B cell (primary cell): ENCODE data around the gene ETS1. TPM values are rescaled to one million over a fixed set of nuclear protein-coding genes. Genes with fewer than 3 reads are reported as not detected.
"Not testable (repeated sequence)": the region's sequence is repeated elsewhere in the genome, so short reads cannot be mapped to it uniquely, and the experiment has no call there.

Experiments used
- ATAC-seq: fragments of 200-7000 bp; cut with Tn5 transposase; one replicate; pipeline ENCODE4 v1.10.0; 2021; ENCODE audit warnings: low read depth, mild to moderate bottlenecking, moderate number of reproducible peaks, moderate library complexity
- CTCF ChIA-PET: fragments of 350-600 bp; sonication (Branson Sonifier 250); formaldehyde crosslinking; loops from one replicate; lab custom pipeline; 2021; ENCODE audit warnings: antibody characterized with exemption, inconsistent platforms; lab: Charles Lee
- POLR2A ChIA-PET: fragments of 350-600 bp; sonication (Branson Sonifier 250); formaldehyde crosslinking; loops from one replicate; lab custom pipeline; 2021; ENCODE audit warnings: antibody characterized with exemption; lab: Charles Lee
- DNase-seq: peaks from one replicate; pipeline ENCODE4 v3.0.0; 2013
- H2AFZ ChIP-seq: 2 replicates; pipeline ENCODE4 v1.6.1; 2012; ENCODE audit warnings: mild to moderate bottlenecking, low read depth, low read length; ENCODE audit not compliant: insufficient read depth, poor library complexity, severe bottlenecking
- H3K27ac ChIP-seq, 2 donors: 1 replicate in 1 of 2; 2 replicates in 1 of 2; pipeline ENCODE4 v1.5.1; 2012 to 2013; ENCODE audit warnings: low read length in 2 of 2, mild to moderate bottlenecking in 2 of 2, moderate library complexity in 1 of 2
- H3K27me3 ChIP-seq, 4 experiments: fragments of 200-600 bp in 1 of 4; sonication (generic) in 1 of 4; replicated peaks in 1 of 4; 1 replicate in 2 of 4; 2 replicates in 2 of 4; pipeline versions ENCODE4 v1.6.1 to v1.7.0; 2013 to 2016; ENCODE audit warnings: low read length in 3 of 4, mild to moderate bottlenecking in 2 of 4, mixed read lengths in 1 of 4, moderate library complexity in 1 of 4; ENCODE audit not compliant: insufficient read depth in 4 of 4, control insufficient read depth in 3 of 4; ENCODE audit errors: control extremely low read depth in 1 of 4
- H3K36me3 ChIP-seq, 2 experiments: replicated peaks in 1 of 2; 1 replicate in 1 of 2; 2 replicates in 1 of 2; pipeline versions ENCODE4 v1.6.1 to v1.7.1; 2013; ENCODE audit warnings: low read length in 1 of 2; ENCODE audit not compliant: insufficient read depth in 2 of 2, control insufficient read depth in 1 of 2; ENCODE audit errors: control extremely low read depth in 1 of 2, extremely low read depth in 1 of 2
- H3K4me1 ChIP-seq, 2 donors: fragments of 200-600 bp in 1 of 2; sonication (generic) in 1 of 2; 1 replicate in 1 of 2; 2 replicates in 1 of 2; pipeline versions ENCODE4 v1.5.1 to v1.6.1; 2013 to 2017; ENCODE audit warnings: low read length in 2 of 2; ENCODE audit not compliant: control insufficient read depth in 2 of 2, insufficient read depth in 2 of 2
- H3K4me2 ChIP-seq: replicated peaks from 2 replicates; pipeline ENCODE3; 2012; ENCODE audit warnings: mild to moderate bottlenecking, low read depth, low read length; ENCODE audit not compliant: poor library complexity, severe bottlenecking
- H3K4me3 ChIP-seq, 5 experiments: fragments of 200-600 bp in 1 of 5; sonication (generic) in 1 of 5; 1 replicate in 3 of 5; 2 replicates in 2 of 5; pipeline versions ENCODE4 v1.5.1 to v1.7.0; 2011 to 2016; ENCODE audit warnings: low read length in 4 of 5, mild to moderate bottlenecking in 4 of 5, low read depth in 2 of 5, control low read depth in 1 of 5, moderate library complexity in 1 of 5; ENCODE audit not compliant: insufficient read depth in 1 of 5; ENCODE audit errors: control extremely low read depth in 1 of 5, extremely low read depth in 1 of 5
- H3K79me2 ChIP-seq: fragments of 200-600 bp; sonication (generic); one replicate; pipeline ENCODE4 v1.6.0; 2016; ENCODE audit warnings: low read length; ENCODE audit not compliant: control insufficient read depth, insufficient read depth
- H3K9ac ChIP-seq: fragments of 200-600 bp; sonication (generic); 2 replicates; pipeline ENCODE4 v1.6.1; 2017; ENCODE audit warnings: mild to moderate bottlenecking, low read length, moderate library complexity
- H3K9me3 ChIP-seq, 3 donors: one replicate each; pipeline versions ENCODE4 v1.6.1 to v1.7.1; 2013; ENCODE audit warnings: low read length in 2 of 3; ENCODE audit not compliant: control insufficient read depth in 2 of 3, insufficient read depth in 1 of 3; ENCODE audit errors: control extremely low read depth in 1 of 3
- H4K20me1 ChIP-seq: 2 replicates; pipeline ENCODE4 v1.6.0; 2012; ENCODE audit warnings: mild to moderate bottlenecking, low read length; ENCODE audit not compliant: insufficient read depth, control insufficient read depth, poor library complexity, severe bottlenecking
- H3K27ac Mint-ChIP-seq: one replicate; pipeline ENCODE4 v1.8.0; 2021; ENCODE audit warnings: mixed read lengths
- H3K27me3 Mint-ChIP-seq: one replicate; pipeline ENCODE4 v1.8.0; 2021; ENCODE audit warnings: mixed read lengths
- H3K4me1 Mint-ChIP-seq: one replicate; pipeline ENCODE4 v1.8.0; 2021; ENCODE audit warnings: mixed read lengths
- H3K4me3 Mint-ChIP-seq: one replicate; pipeline ENCODE4 v1.8.0; 2021; ENCODE audit warnings: mixed read lengths
- H3K9me3 Mint-ChIP-seq: one replicate; pipeline ENCODE4 v1.8.0; 2022; ENCODE audit warnings: mixed read lengths; ENCODE audit not compliant: insufficient read depth
- EZH2 ChIP-seq: IDR thresholded peaks from 2 replicates; pipeline ENCODE4 v1.6.1; 2012; ENCODE audit warnings: borderline replicate concordance, low read depth, mild to moderate bottlenecking, moderate library complexity, low read length; ENCODE audit not compliant: insufficient read depth, poor library complexity, severe bottlenecking
- WGBS: methylation state at CpG from one replicate; pipeline ENCODE4 v1.1.5; 2013; ENCODE audit warnings: missing lambda C conversion rate; ENCODE audit not compliant: insufficient coverage; 5-methylcytosine and 5-hydroxymethylcytosine counted together
- intact Hi-C: fragments of 100-400 bp; cut with micrococcal nuclease; formaldehyde crosslinking; loops from one replicate; pipeline ENCODE4 v1.10.0; 2022
- polyA plus RNA-seq: library from polyadenylated mRNA; depleted of rRNA; stranded (reverse); fragments of >200 nt; gene quantifications from 2 replicates; pipeline ENCODE4 v1.2.3, GENCODE V29; 2012
- total RNA-seq, 2 donors: library from RNA; stranded (reverse); fragments of 120-200 nt in 1 of 2; gene quantifications; 1 replicate in 1 of 2; 2 replicates in 1 of 2; pipeline versions ENCODE4 v1.2.3 to v1.2.4, GENCODE V29; 2013 to 2022
- TF ChIP-seq, protein P1 (sequence below): fragments of 200-600 bp; IDR thresholded peaks from one replicate; pipeline ENCODE4 v1.8.0; 2022; ENCODE audit warnings: antibody characterized with exemption, mild to moderate bottlenecking

ETS1 gene
- total and polyA plus RNA-seq, 2 donors (not counting 1 experiment from before 2014, with no cell fraction given), result 115 to 271 TPM

DNA sequence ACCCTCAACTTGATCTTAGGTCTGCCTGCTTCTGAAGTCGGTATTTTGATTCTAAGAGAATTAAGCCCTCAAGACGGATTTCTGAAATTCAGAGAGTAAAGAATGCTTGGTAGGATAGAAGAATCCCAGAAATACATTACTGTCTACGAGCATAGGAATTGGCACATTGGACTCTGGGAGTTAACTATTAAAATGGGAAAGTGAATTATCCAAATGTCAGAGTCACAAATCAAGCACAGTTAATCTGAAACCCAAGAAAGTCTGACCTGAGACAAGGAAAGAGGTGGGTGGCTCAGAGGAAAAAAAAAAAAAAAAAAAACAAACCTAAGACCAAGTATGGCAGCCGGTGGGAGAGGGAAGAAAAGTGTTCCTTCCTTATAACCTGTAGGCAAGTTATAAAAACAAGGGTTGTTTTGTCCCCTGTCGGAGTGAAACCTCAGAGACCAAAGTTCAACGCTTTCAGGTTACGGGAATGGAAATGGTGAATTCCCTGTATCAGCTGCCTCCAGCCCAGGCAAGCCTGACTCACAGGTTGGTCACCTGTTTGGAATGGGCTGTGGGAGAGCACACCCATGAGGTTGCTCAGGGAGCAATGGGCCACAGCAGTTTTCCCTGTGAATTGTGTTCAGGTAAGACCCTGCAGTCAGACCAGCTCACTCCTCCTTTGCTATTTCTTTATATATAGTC is 139.0 kb downstream of the ETS1 start:
- intact Hi-C loops, result loop anchor here (10.0 kb wide), 1 partner anchor 54 kb away; no protein-coding TSS in a partner anchor
- Histone ChIP-seq H3K9me3 (peaks cover 0 to 6% (median 0%) of the 10 kb centered on the region in 3 donors), H3K4me2 (no peak overlapping the region), H3K9ac (no peak overlapping the region), H3K79me2 (no peaks in the 10 kb centered on the region), H3K27ac (no peak overlapping the region), H4K20me1 (no peaks in the 10 kb centered on the region), H2AFZ (no peak overlapping the region), H3K4me1 (peaks cover 5 to 10% of the 10 kb centered on the region in 2 donors), H3K36me3 (no peaks in the 10 kb centered on the region), H3K27me3 (no peaks in the 10 kb centered on the region), H3K4me3 (no peak overlapping the region)
- H3K4me3 Mint-ChIP-seq, result no peak overlapping the region
- ChIA-PET POLR2A (interaction anchor here (0.9 kb wide), 1 partner anchor 24 kb away, joined by 3 read pairs; no protein-coding TSS in a partner anchor), CTCF (no interaction called here)
- 97% methylated on average over 6 of the region's 7 CpGs for WGBS
- H3K27me3 Mint-ChIP-seq, result no peaks in the 10 kb centered on the region
- no peak for TF ChIP-seq EZH2
- TF ChIP-seq, protein P1, sequence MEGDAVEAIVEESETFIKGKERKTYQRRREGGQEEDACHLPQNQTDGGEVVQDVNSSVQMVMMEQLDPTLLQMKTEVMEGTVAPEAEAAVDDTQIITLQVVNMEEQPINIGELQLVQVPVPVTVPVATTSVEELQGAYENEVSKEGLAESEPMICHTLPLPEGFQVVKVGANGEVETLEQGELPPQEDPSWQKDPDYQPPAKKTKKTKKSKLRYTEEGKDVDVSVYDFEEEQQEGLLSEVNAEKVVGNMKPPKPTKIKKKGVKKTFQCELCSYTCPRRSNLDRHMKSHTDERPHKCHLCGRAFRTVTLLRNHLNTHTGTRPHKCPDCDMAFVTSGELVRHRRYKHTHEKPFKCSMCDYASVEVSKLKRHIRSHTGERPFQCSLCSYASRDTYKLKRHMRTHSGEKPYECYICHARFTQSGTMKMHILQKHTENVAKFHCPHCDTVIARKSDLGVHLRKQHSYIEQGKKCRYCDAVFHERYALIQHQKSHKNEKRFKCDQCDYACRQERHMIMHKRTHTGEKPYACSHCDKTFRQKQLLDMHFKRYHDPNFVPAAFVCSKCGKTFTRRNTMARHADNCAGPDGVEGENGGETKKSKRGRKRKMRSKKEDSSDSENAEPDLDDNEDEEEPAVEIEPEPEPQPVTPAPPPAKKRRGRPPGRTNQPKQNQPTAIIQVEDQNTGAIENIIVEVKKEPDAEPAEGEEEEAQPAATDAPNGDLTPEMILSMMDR, result no peak
- H3K4me1 Mint-ChIP-seq, result peaks cover 37% of the 10 kb centered on the region
- DNase-seq (no peak), ATAC-seq (no peak)
- H3K27ac Mint-ChIP-seq, result no peak overlapping the region
- H3K9me3 Mint-ChIP-seq, result no peaks in the 10 kb centered on the region

DNA sequence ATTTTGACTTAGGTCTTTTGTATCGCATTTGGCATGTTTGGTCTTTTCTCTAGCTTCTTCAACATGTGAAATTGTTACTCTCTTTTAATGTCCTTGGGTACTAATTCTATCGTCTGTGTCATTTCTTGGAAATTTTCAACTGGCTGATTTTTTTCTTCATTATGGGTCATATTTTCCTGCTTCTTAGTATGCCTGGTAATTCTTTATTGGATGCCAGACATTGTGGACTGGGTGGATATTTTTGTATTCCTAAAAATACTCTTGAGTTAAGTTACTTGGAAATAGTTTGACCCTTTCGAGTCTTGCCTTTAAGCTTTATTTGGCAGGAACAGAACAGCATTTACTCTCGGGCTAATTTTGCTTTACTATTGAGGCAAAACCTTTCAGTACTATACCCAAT is 140.1 kb downstream of the ETS1 start:
- Histone ChIP-seq H3K4me2 (no peak overlapping the region), H3K4me3 (no peak overlapping the region), H4K20me1 (no peaks in the 10 kb centered on the region), H3K79me2 (no peaks in the 10 kb centered on the region), H2AFZ (no peak overlapping the region), H3K9ac (no peak overlapping the region), H3K36me3 (no peaks in the 10 kb centered on the region), H3K4me1 (peaks cover 5 to 10% of the 10 kb centered on the region in 2 donors), H3K9me3 (peaks cover 0 to 6% (median 0%) of the 10 kb centered on the region in 3 donors), H3K27me3 (no peaks in the 10 kb centered on the region), H3K27ac (no peak overlapping the region)
- H3K9me3 Mint-ChIP-seq, result no peaks in the 10 kb centered on the region
- TF ChIP-seq, protein P1, result no peak
- no peak for TF ChIP-seq EZH2
- H3K27me3 Mint-ChIP-seq, result no peaks in the 10 kb centered on the region
- ATAC-seq, result no peak
- DNase-seq, result no peak
- H3K4me1 Mint-ChIP-seq, result peaks cover 32% of the 10 kb centered on the region
- WGBS, result 100% methylated on average over 1 of the region's 4 CpGs
- H3K4me3 Mint-ChIP-seq, result no peak overlapping the region
- no peak overlapping the region for H3K27ac Mint-ChIP-seq
- intact Hi-C loops, result loop anchor here (10.0 kb wide), 1 partner anchor 52 kb away; no protein-coding TSS in a partner anchor
- ChIA-PET POLR2A (no interaction called here), CTCF (interaction anchor here (0.7 kb wide), 1 partner anchor 11 kb away, joined by 3 read pairs; no protein-coding TSS in a partner anchor)

DNA sequence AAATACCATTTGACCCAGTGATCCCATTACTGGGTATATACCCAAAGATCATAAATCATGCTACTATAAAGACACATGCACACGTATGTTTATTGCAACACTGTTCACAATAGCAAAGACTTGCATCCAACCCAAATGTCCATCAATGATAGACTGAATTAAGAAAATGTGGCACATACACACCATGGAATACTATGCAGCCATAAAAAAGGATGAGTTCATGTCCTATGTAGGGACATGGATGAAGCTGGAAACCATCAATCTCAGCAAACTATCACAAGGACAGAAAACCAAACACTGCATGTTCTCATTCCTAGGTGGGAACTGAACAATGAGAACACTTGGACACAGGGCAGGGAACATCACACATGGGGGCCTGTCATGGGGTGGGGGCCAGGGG is 141.4 kb downstream of the ETS1 start:
- H3K9me3 ChIP-seq, H3K4me3 ChIP-seq, ATAC-seq, H3K9me3 Mint-ChIP-seq, POLR2A ChIA-PET, CTCF ChIA-PET, H4K20me1 ChIP-seq, H2AFZ ChIP-seq, H3K9ac ChIP-seq, H3K27me3 Mint-ChIP-seq, H3K4me2 ChIP-seq, DNase-seq, H3K36me3 ChIP-seq, H3K27ac ChIP-seq, H3K27me3 ChIP-seq, H3K79me2 ChIP-seq: not testable (repeated sequence)
- WGBS, result no CpG with 5 or more reads among the region's 1 CpG
- intact Hi-C loops, result loop anchor here (10.0 kb wide), 1 partner anchor 51 kb away; no protein-coding TSS in a partner anchor
- Mint-ChIP-seq H3K4me3 (peak overlapping the region; percentile 29), H3K4me1 (peaks cover 26% of the 10 kb centered on the region), H3K27ac (peak overlapping the region; percentile 37)
- H3K4me1 ChIP-seq, result peaks cover 1 to 11% of the 10 kb centered on the region in 2 donors
